GM19043 (cell line): ENCODE data around the gene ARHGAP42.
A peak's percentile ranks its signal among the peaks of the same experiment; 100 is the strongest.

Source experiments
- ATAC-seq: cut with Tn5 transposase; IDR thresholded peaks from one replicate; pipeline ENCODE4 v1.9.1; 2021; ENCODE audit warnings: low read depth; ENCODE audit not compliant: unreplicated experiment

The ARHGAP42 gene

DNA sequence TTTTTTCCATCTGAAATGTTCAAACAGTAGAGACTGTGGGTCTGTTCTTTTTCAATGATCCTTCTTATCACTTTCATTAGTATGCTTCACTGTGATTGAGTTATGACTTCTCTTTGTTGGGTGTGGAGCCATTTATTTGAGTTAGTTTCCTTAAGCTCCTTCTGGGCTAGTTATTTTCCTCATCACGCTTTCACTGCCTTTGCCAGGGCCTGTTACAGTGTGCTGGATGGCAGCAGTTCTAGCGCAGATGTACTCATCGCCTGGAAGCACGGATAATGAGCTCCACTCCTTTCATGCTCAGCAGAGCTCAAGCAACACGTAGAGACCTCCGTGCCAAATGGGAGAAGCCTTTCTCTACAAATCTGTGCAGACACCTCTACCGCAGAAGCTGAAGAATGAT is 7.0 kb upstream of the ARHGAP42 start:
- no peak for ATAC-seq

DNA sequence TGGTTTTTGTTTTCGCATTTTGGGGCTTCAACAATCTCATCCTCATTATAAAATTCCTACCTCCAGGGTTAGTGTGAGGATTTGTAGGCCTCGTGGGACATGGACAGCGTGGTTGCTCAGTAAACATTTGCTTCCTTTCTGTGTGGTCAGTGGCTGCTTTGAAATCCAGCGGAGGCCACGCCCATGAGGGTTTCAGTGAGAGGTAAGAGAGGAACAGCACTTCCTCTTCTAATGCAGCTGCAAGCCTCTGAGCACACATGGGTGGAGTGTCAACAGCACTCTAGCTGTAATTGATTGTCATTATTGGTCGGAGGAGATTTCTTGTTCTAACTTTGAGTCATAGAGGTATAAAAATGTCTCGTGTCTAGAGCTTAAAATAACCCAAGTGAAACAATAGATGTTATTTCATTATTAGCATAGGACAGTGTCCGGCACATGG is 6.0 kb upstream of the ARHGAP42 start:
- peak; percentile 98 for ATAC-seq

DNA sequence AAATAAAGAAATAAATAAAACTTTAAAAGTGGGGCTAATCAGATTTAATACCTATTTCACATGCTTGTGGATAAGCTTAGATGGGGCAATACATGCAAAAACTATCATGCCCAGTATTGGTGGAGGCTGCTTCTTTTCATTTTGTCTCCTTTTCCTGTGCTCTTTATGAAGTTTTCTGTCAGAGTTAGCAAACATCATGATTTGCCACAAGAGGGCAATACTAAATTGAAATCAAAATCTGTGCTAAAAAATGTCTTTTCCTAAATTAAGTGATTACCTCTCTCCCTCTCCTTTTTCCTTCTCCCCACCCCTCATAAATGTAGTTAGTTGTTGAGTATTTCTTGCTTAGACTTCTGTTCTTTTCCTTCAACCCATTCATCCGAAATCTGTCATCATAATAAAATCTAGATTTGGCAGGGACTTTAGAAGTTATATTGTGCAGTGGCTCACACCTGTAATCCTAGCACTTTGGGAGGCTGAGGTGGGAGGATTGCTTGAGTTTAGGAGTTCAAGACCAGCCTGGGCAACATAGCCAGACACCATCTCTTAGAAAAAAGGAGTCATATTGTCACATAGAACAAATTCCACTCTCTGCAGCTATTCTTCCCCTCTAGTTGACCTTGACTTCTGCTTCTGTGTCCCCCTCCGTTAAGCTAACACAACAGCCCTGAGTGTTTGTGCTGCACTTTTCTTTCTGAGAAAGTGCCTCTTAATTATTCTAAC is 4.7 kb upstream of the ARHGAP42 start:
- ATAC-seq = no peak

DNA sequence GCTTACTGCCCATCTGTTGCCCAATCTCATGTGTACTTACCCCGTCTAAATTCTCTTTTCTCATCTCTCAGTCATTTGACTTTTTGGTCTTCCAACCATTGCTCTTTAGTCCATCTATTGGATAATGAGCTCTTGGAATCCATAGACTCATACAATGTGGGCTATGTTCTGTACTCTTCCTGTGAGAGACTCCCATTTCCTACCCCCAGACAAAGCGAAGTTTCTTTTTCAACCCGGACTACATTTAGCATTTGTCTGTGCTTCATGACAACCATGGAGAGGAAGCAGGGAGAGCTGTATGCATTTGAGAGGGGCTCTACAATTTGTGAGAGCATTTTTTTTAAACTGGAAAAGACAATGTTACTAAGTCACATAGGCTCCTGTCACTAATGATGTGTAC is 4.0 kb upstream of the ARHGAP42 start:
- ATAC-seq = no peak

DNA sequence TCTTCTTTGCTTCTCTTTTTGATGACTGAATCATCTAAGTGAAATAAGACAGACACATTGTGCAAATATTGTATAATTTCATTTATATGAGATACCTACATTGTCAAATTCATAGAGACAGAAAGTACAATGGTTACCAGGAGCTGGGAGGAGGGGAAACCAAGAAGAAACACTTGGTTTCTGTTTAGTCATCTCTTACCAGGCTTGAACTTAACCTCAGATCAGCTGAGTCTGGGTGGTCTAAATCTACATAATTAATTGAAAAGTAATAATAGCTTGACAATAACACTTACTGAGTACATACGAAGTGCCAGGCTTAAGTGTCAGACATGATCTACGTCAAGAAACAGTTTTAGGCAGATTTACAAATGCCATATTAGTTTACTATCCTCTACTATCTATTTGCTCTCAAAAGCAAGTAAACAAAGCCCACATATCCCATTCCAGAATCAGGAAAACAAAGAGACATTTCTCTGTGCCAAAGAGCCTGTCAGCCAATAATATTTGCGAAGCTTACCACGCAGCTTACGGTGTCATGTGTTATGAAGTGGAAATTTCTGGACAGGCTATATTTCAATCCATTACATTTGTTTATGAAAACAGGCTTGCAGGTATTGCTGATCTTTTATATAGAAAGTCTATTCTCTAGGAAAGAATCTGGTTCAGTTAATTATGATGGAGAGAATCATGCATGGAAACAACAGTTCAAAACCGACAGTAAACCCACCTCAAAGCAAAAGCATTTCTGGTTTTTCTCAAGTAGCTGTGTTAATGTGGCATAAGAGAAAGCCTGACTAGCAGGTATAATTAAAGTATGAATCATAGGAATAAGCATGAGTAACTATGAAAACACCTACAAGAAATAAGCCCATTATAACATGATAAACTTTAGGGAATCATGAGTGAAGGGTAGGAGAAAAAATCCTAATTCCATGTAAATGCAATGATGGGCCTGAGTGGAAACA is 2.7 kb upstream of the ARHGAP42 start:
- ATAC-seq = peak; percentile 15

DNA sequence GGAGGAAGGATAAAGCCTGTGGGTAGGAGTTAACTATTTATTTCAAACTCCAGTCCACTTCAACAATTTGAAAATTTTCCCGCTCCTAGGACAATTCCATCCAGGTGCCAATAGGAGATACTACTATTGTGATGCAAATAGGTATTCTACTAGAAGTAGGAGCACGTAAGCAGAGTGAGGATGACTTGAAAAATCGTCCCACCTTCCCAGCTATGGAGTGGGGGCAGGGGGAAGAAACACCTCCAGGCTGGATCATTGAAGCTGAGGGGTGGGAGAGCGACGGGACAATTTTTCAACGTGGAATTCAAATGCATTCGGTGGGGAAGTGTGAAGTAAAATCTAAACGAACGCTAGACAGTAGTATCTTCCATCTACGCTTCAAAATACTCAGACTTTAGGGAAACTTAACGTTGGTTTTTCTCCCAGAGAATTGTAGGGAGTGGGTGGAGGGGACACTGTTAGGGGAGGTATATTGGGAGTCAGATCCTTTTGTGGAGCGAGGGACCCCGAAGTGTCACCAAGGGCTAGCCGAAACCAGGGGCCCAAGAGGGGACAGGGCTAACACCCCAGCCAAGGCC is 523 bp upstream of the ARHGAP42 start:
- ATAC-seq = no peak

DNA sequence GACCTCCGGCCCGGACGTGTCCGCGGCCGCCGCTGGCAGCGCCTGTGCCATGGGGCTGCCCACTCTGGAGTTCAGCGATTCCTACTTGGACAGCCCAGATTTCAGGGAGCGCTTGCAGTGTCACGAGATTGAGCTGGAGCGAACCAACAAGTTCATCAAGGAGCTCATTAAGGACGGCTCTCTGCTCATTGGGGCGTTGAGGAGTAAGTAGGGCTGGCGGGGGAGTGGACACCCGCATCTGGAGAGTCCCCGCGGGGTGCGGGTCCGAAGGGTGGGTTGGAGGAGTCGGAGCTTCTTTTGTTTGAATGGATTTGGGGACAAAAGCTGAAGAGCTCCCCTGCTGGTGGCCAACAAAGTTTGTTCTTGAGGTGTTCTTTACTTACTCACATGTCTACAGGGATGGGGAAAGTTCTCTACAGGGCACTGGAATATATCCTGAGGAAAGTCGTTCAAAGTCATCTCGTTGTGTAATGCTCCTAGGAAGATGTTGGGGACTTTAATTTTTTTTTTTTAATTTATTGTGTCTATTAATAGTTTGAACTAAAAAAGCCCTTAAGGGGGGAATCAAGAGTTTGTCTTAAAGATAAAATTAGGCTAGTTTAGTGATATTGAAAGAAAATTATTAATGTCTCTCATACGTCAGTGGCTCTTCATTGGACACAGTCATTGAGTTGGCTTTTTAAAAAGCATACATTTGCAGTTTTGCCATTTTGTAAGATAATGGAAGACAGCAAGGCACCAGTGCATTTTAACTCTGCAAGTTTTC is 725 bp downstream of the ARHGAP42 start:
- ATAC-seq = peak; percentile 60

DNA sequence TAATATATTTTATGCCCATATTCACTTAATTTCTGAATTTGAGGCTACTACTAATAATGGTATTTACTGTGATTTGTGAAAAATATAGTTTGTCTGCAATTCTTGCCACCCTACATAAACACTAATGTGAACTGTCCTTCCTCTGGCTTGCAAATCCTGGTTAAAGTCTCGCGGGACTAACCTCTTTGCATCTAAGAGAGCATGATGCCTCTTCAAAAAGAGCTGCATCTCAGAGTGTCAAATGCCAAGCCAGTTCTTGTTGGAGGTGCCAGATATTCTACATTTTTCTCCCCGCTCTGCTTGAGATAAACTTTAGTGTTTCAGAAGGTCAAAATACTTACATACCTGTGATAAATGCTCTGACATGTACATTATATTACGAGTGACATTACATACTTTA is 2.1 kb downstream of the ARHGAP42 start:
- no peak for ATAC-seq

DNA sequence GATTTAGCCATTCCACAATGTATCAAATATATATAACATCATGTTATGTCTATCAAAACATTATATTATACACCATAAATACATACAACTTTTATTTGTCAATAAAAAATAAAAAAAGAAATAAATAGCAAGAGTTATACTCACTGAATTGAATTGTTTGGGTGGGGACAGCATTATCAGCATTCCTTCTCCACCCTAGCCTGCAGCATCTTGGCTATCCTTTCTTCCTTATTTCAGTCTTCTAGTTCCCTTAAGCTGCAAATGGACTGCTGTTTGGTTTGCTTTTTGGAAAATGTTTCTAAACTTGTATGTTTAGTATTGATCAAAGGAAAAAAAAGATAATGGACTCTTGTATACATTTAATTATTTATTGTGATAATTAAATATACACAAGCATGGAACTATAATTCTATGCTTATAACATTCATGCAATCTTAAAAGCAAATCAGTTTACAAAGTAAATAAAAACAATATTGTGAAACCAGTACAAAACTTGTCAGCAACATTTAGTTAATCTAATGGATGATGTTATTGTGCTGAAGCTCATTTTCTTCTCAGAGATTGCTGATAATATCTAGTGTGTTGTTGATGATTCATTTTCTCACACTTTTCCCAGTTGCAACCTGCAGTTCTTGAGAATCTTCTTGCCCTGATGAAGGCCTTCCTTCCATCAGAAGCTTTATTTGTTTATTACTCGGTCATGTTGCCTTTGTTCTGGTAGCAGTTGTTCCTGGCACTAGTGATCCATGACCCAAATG is 5.0 kb downstream of the ARHGAP42 start:
- ATAC-seq = no peak

DNA sequence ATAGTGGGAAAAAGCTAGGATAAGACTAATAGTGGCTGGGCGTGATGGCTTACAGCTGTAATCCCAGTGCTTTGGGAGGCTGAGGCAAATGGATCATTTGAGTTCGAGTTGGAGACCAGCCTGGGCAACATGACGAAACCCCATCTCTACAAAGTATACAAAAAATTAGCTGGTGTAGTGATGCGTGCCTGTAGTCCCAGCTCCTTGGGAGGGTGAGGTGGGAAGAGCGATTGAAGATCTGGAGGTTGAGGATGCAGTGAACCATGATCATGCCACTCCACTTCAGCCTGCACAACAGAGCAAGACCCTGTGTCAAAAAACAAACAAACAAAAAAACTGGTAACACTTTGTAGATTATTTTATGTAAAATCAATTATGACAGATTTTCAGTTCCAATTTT is 8.8 kb downstream of the ARHGAP42 start:
- ATAC-seq = no peak

DNA sequence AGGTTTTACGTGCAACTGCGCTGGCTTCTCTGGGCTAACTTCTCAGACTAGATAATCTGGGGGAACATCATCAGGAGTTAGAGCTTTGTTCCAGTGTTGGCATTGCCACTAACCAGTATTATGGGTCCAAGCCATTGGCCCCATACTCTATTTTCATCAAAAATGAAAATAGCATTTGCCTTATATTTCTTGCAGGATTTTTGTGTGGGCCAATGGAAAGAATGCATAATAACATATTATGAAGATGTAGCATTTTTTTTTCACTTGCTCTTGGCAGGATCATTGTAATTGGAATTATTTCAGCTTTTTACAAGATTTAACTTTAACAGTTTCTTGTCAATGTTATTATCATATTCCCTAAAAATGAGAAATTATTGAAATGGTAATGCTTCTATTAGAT is 16.1 kb downstream of the ARHGAP42 start:
- ATAC-seq = no peak

DNA sequence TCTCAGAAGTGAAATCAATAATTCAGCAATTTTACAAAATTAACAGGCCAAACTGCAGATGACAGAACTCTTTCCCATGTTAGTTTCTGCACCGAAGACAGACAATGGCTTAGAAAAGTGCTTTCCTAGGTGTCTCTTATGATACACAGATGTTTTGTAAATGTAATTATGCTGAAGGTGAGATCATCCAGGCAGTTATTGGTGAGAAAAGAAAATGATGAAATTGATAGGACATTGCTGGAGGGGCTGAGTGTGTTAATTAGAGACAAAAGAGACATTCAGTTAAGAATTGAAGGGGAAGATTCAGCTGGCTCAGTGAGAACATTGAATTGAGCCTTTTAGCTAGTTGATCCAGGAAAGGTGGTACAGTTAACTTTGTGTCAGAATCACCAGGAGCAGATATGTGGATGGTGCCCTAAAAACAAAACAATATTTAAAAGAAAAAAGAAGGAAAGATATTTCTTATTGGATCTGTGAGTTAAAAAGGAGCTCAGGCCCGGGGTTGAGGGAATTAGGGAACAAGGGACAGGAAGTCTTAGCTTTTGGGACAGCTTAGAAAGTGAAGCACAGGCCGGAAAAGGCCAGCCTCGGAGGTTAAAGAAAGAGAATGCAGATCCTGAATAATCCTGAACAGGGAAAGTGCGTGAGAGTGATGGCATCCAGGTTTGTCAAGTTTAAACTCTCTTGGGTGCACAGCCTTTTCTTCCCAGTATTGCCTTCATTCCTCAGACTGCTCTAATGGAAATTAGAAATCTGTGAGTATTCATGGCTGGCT is 16.9 kb downstream of the ARHGAP42 start:
- ATAC-seq = no peak

DNA sequence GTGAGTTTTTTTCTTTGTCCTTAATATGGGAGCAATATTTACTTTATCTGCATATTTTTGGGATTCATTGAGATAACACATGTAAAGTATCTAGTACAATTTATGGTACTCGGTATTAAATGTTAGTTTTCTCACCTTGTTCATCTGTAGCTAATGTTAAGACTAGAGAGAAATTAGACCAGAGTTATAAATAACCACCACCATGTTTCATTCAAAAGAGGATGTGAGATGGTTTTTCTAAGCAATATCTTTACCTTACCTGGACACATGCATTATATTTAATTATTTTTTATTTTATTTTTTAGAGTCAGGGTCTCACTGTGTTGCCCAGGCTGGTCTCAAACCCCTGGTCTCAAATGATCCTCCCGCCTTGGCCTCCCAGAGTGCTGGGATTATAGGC is 18.4 kb downstream of the ARHGAP42 start:
- ATAC-seq = no peak

DNA sequence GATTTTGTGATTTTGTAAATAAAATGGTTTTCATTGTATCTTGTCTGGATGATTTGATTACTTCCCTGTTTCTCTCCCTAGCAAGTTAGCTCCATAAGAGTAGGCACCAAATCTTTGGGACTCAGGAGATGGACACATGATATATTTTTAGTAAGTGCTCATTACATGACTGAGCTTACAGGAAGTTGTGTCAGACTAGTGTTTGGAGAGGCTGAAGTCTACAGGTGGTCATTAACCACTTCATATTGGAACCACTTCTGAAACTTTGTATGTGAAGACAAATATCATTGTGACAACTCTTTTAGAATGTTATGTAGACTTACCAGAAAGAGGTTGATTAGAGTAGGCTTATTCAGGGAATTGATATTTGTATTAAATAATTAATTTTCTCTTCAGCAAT is 19.1 kb downstream of the ARHGAP42 start:
- no peak for ATAC-seq

DNA sequence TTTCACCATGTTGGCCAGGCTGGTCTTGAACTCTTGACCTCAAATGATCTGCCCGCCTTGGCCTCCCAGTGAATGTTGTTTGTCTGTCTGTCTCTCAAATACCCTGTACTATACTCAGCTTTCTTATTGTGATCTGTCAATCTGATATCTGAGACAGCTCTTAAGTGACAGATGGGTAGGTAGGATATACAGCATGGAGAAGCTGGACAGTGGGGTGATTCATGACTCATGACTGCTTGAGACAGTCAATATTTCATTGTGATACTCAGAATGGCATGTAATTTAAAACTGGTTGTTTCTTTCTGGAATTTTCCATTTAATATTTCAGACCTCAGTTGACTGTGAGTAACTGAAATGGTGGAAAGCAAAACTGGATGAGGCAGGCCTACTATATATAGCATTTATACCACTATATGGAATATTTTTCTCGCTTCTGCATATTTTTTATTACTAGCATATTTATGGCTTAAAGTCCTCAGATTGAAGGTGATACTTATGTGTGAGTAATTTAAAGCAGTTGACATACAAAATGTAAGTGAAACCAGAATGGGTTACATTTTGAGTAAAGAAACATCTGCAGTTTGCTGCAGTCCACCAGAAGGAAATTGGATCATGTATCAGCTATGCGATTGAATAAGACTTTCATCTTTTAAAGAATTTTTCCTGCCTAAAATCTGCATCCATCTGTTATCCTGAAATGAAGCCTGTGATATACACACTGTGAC is 22.3 kb downstream of the ARHGAP42 start:
- no peak for ATAC-seq

DNA sequence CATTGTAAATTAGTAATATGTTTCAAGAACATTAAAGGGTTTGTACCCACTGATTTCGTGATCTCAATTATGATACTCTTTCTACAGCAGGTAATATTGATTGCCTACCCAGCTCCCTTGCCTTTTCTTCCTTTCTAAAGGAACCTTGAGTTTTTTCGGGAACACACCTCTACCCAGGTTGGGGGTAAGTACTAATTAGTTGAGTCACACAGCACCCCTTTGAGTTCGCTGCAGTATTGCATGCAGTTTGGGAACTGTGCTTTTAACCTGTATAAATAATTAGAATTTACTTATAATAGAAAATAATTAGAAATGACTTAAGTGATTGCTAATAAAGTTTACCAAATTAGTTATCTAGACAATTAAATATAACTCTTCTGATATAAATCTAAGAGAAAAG is 24.9 kb downstream of the ARHGAP42 start:
- no peak for ATAC-seq

DNA sequence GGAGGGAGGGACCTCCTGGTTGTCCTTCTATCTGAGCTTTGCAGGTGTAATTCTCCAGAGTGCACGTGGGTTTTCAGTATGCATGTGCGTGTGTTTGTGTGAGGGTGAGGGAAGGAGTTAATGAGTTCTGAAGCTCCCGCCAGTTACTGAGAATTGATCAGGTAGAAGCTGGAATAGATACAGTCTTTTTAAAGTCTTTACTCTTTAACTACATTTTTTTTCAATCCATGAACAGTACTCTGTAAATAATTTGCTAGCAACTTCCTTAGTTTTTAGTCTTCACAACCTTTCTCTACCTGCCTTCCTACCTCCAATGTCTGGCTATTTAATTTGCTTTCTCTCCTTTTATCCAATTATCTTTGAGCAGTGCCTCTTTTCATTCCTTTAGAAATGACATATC is 25.5 kb downstream of the ARHGAP42 start:
- ATAC-seq = no peak

DNA sequence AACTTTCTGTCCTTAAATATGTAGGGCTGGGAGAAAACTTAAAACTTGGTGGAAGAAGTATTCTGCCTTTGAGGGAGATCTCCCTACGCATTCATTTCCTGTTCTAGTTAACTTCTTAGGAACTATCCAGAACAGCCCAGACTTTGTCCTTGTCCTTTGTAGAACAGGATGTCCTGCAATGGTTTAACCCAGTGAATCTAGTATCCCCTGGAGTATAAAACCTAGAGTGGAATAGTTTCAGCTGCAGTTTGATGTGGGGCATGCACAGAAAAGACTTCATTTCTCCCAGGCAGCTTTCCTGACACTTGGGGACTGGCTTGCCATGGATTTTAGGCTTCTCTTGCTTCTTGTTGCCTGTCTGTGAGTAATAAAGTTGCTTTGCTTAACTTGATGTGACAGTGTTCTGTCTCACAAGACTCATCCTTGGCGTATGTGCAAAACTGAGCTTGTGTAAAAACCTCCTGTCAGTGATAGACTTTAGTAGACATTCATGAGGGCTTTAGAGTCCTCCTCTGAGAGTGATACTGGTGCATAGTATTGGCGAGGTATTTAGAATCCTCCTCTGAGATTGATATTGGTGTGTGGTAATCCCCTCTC is 28.2 kb downstream of the ARHGAP42 start:
- ATAC-seq = no peak
